ENCODE measurements around the gene VPS41.

VPS41 gene

DNA sequence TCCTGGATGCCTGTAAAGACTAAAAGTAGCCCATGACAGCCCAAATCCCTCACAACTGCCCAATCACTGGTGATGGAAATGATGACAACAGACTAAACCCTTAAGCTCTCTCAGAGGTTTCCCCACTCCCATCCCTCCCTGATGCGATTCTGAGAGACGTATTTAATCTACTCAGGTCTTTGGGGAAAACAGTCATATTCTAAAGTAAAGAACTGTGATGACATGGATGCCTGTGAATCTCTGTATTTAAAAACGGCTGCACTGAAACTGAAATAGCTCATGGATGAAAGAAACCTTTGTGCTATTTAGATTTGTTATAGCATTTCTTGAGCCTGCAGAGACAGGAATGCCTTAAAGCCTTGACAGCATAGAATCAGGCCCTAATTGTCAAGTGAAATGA is 28.5 kb downstream of the VPS41 start:
- TF ChIP-seq EZH2phosphoT487 (IDR thresholded peaks at IDR 0.05; ENCODE audit: borderline replicate concordance) = no peak
- TF ChIP-seq, protein P1, sequence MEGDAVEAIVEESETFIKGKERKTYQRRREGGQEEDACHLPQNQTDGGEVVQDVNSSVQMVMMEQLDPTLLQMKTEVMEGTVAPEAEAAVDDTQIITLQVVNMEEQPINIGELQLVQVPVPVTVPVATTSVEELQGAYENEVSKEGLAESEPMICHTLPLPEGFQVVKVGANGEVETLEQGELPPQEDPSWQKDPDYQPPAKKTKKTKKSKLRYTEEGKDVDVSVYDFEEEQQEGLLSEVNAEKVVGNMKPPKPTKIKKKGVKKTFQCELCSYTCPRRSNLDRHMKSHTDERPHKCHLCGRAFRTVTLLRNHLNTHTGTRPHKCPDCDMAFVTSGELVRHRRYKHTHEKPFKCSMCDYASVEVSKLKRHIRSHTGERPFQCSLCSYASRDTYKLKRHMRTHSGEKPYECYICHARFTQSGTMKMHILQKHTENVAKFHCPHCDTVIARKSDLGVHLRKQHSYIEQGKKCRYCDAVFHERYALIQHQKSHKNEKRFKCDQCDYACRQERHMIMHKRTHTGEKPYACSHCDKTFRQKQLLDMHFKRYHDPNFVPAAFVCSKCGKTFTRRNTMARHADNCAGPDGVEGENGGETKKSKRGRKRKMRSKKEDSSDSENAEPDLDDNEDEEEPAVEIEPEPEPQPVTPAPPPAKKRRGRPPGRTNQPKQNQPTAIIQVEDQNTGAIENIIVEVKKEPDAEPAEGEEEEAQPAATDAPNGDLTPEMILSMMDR (conservative IDR thresholded peaks at IDR 0.05; ENCODE audit: low read length) = no peak
- H3K36me3 ChIP-seq (ENCODE audit: insufficient read depth, low read length) = no peaks in the 10 kb centered on the region
- H3K9me2 ChIP-seq (replicated peaks; ENCODE audit: low read depth, low read length) = no peaks in the 10 kb centered on the region
- H3K9me3 ChIP-seq (ENCODE audit: insufficient read depth, low read depth, low read length) = no peaks in the 10 kb centered on the region
- H2AFZ ChIP-seq (ENCODE audit: low read length) = no peak overlapping the region
- H3K4me2 ChIP-seq (ENCODE audit: low read depth, low read length, poor library complexity, severe bottlenecking) = no peak overlapping the region
- no peaks in the 10 kb centered on the region for H4K20me1 ChIP-seq (ENCODE audit: insufficient read depth, low read length, poor library complexity, severe bottlenecking)
- H3K4me1 ChIP-seq (ENCODE audit: insufficient read depth, low read length, poor library complexity, severe bottlenecking) = peaks cover 8% of the 10 kb centered on the region
- no peak overlapping the region for H3K9ac ChIP-seq (ENCODE audit: low read depth, low read length, poor library complexity, severe bottlenecking)
- H3K79me2 ChIP-seq (ENCODE audit: insufficient read depth, low read length) = no peaks in the 10 kb centered on the region
- H3F3A ChIP-seq (ENCODE audit: low read depth) = no peaks in the 10 kb centered on the region
- no peak overlapping the region for H3K4me3 ChIP-seq (ENCODE audit: low read length, poor library complexity, severe bottlenecking)
- no peaks in the 10 kb centered on the region for H3K27me3 ChIP-seq (ENCODE audit: insufficient read depth, low read length, poor library complexity, severe bottlenecking)

DNA sequence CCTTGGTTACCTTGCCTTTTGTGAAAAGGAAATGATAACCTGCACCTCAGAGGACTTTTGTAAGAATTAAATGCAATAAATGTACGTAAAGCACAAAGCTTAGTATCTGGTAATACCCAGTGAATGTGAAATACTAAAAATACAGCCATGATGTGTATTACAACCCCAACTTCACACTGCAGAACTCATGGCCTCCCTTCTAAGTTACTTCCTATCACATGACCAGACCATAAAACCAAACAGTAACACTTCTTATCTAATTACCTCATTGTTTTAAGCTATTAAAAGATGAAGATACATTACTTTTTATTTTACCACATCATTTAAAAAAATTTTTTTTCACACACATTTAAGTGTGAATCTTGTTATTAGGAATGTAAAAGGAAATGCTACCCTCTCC is 29.0 kb downstream of the VPS41 start:
- Histone ChIP-seq H3K36me3 (ENCODE audit: insufficient read depth, low read length) (no peaks in the 10 kb centered on the region), H4K20me1 (ENCODE audit: insufficient read depth, low read length, poor library complexity, severe bottlenecking) (no peaks in the 10 kb centered on the region), H2AFZ (ENCODE audit: low read length) (no peak overlapping the region), H3K9ac (ENCODE audit: low read depth, low read length, poor library complexity, severe bottlenecking) (no peak overlapping the region), H3K79me2 (ENCODE audit: insufficient read depth, low read length) (no peaks in the 10 kb centered on the region), H3K27me3 (ENCODE audit: insufficient read depth, low read length, poor library complexity, severe bottlenecking) (no peaks in the 10 kb centered on the region), H3K9me3 (ENCODE audit: insufficient read depth, low read depth, low read length) (no peaks in the 10 kb centered on the region), H3K4me3 (ENCODE audit: low read length, poor library complexity, severe bottlenecking) (no peak overlapping the region), H3K4me2 (ENCODE audit: low read depth, low read length, poor library complexity, severe bottlenecking) (no peak overlapping the region), H3K4me1 (ENCODE audit: insufficient read depth, low read length, poor library complexity, severe bottlenecking) (peaks cover 8% of the 10 kb centered on the region), H3F3A (ENCODE audit: low read depth) (no peaks in the 10 kb centered on the region), H3K9me2 (replicated peaks; ENCODE audit: low read depth, low read length) (no peaks in the 10 kb centered on the region)
- no peak for TF ChIP-seq EZH2phosphoT487 (IDR thresholded peaks at IDR 0.05; ENCODE audit: borderline replicate concordance)
- TF ChIP-seq, protein P1 (conservative IDR thresholded peaks at IDR 0.05; ENCODE audit: low read length) = no peak

DNA sequence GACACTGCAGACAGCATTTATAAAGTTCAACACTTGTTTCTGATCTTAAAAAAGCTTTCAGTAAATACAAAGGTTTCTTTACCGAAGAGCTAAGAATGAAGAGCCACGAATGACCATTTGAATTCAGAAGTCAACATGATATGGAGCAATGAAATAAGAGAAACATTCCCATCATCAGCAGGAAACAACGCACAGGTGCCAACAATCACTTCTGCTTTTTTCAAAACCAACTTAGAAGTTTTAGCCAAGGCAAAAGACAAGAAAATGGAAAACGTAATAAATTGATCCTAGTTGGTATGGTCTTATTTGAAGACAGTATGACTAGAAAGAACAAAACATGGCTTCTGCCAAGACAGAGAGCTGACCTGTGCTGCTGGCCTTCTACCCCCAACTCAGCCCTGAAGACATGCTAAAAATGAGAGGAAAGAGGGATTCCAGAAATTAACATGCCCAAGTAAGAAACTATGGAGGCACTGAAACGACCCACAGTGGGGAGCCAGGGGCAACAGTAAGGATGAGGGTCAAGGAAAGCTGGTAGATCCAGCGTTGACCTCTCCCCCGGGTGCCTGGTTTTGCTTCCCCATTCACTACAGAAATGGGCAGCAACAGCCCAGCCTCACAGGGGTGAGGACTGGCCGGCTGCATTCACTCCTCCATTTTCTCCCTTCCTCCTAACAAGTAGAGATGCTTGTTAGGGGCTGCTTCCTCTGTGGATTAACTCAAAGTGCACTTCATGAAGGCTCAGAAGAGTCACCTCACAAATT is 30.1 kb downstream of the VPS41 start:
- no peak overlapping the region for H3K4me3 ChIP-seq (ENCODE audit: low read length, poor library complexity, severe bottlenecking)
- H3K9me2 ChIP-seq (replicated peaks; ENCODE audit: low read depth, low read length) = no peaks in the 10 kb centered on the region
- no peak overlapping the region for H3K9ac ChIP-seq (ENCODE audit: low read depth, low read length, poor library complexity, severe bottlenecking)
- peaks cover 8% of the 10 kb centered on the region for H3K4me1 ChIP-seq (ENCODE audit: insufficient read depth, low read length, poor library complexity, severe bottlenecking)
- no peaks in the 10 kb centered on the region for H3K27me3 ChIP-seq (ENCODE audit: insufficient read depth, low read length, poor library complexity, severe bottlenecking)
- no peaks in the 10 kb centered on the region for H3K79me2 ChIP-seq (ENCODE audit: insufficient read depth, low read length)
- H3K4me2 ChIP-seq (ENCODE audit: low read depth, low read length, poor library complexity, severe bottlenecking) = no peak overlapping the region
- H3F3A ChIP-seq (ENCODE audit: low read depth) = no peaks in the 10 kb centered on the region
- H2AFZ ChIP-seq (ENCODE audit: low read length) = no peak overlapping the region
- H4K20me1 ChIP-seq (ENCODE audit: insufficient read depth, low read length, poor library complexity, severe bottlenecking) = no peaks in the 10 kb centered on the region
- H3K36me3 ChIP-seq (ENCODE audit: insufficient read depth, low read length) = no peaks in the 10 kb centered on the region
- no peaks in the 10 kb centered on the region for H3K9me3 ChIP-seq (ENCODE audit: insufficient read depth, low read depth, low read length)
- TF ChIP-seq, protein P1 (conservative IDR thresholded peaks at IDR 0.05; ENCODE audit: low read length) = no peak
- TF ChIP-seq EZH2phosphoT487 (IDR thresholded peaks at IDR 0.05; ENCODE audit: borderline replicate concordance) = no peak

All from Loucy (cell line).